Esophagus squamous epithelium (tissue), 4 donors: Measurements from ENCODE around the gene PBX3.

Source experiments
- POLR2A ChIP-seq, 4 donors: fragments of 450-650 bp; IDR thresholded peaks; one replicate each; pipeline ENCODE4 v1.6.1; 2017; ENCODE audit warnings: antibody characterized with exemption in 4 of 4, mild to moderate bottlenecking in 4 of 4, moderate library complexity in 3 of 4
- TF ChIP-seq, protein P1 (sequence below), 6 experiments: fragments of 450-650 bp in 4 of 6; fragments of 200-600 bp in 2 of 6; sonication (generic) in 2 of 6; IDR thresholded peaks; one replicate each; pipeline ENCODE4 v1.5.1; 2016 to 2019; ENCODE audit warnings: antibody characterized with exemption in 6 of 6, mild to moderate bottlenecking in 4 of 6, moderate library complexity in 4 of 6

GRCh38 chr9:125884218-125884595 lies 137.0 kb downstream of the PBX3 start:
- TF ChIP-seq, protein P1, sequence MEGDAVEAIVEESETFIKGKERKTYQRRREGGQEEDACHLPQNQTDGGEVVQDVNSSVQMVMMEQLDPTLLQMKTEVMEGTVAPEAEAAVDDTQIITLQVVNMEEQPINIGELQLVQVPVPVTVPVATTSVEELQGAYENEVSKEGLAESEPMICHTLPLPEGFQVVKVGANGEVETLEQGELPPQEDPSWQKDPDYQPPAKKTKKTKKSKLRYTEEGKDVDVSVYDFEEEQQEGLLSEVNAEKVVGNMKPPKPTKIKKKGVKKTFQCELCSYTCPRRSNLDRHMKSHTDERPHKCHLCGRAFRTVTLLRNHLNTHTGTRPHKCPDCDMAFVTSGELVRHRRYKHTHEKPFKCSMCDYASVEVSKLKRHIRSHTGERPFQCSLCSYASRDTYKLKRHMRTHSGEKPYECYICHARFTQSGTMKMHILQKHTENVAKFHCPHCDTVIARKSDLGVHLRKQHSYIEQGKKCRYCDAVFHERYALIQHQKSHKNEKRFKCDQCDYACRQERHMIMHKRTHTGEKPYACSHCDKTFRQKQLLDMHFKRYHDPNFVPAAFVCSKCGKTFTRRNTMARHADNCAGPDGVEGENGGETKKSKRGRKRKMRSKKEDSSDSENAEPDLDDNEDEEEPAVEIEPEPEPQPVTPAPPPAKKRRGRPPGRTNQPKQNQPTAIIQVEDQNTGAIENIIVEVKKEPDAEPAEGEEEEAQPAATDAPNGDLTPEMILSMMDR (IDR thresholded peaks at IDR 0.05), result no peak
- TF ChIP-seq POLR2A (IDR thresholded peaks at IDR 0.05), result no peak
